Common myeloid progenitor, CD34-positive (primary cell): ENCODE results near the gene LRRC8D.
A peak's percentile ranks its signal among the peaks of the same experiment; 100 is the strongest.

Source experiments
- CTCF ChIA-PET: fragments of 350-600 bp; sonication (Branson Sonifier 250); formaldehyde crosslinking; loops from one replicate; lab custom pipeline; 2021; ENCODE audit warnings: antibody characterized with exemption; lab: Charles Lee
- POLR2A ChIA-PET: fragments of 350-600 bp; sonication (Branson Sonifier 250); formaldehyde crosslinking; loops from one replicate; lab custom pipeline; 2021; ENCODE audit warnings: antibody characterized with exemption; lab: Charles Lee
- DNase-seq, 3 donors: peaks; one replicate each; pipeline versions ENCODE4 v3.0.0 to v3.0.0-alpha.2; 2013
- H3K27ac ChIP-seq, 2 experiments: 1 replicate in 1 of 2; 2 replicates in 1 of 2; pipeline ENCODE4 v1.7.0; 2013; ENCODE audit warnings: inconsistent platforms in 2 of 2, low read length in 2 of 2, mild to moderate bottlenecking in 2 of 2, low read depth in 1 of 2, moderate library complexity in 1 of 2; ENCODE audit not compliant: severe bottlenecking in 2 of 2, insufficient read depth in 1 of 2, poor library complexity in 1 of 2
- H3K27me3 ChIP-seq, 5 experiments: replicated peaks in 2 of 5; 1 replicate in 3 of 5; 2 replicates in 2 of 5; pipeline versions ENCODE4 v1.6.1 to v1.7.0; 2013; ENCODE audit warnings: low read length in 4 of 5, mild to moderate bottlenecking in 2 of 5, moderate library complexity in 2 of 5, inconsistent platforms in 1 of 5; ENCODE audit not compliant: insufficient read depth in 5 of 5, control insufficient read depth in 4 of 5
- H3K36me3 ChIP-seq, 4 experiments: 1 replicate in 2 of 4; 2 replicates in 2 of 4; pipeline versions ENCODE4 v1.6.1 to v1.7.0; 2013; ENCODE audit warnings: low read length in 3 of 4, control low read depth in 1 of 4, mild to moderate bottlenecking in 1 of 4; ENCODE audit not compliant: control insufficient read depth in 4 of 4, insufficient read depth in 4 of 4
- H3K4me1 ChIP-seq, 4 experiments: 1 replicate in 3 of 4; 2 replicates in 1 of 4; pipeline versions ENCODE4 v1.6.1 to v1.7.1; 2013; ENCODE audit warnings: low read length in 3 of 4, mild to moderate bottlenecking in 3 of 4, control low read depth in 1 of 4, inconsistent platforms in 1 of 4, moderate library complexity in 1 of 4; ENCODE audit not compliant: control insufficient read depth in 4 of 4, insufficient read depth in 4 of 4; ENCODE audit errors: control extremely low read depth in 1 of 4
- H3K4me3 ChIP-seq, 7 experiments: 1 replicate in 4 of 7; 2 replicates in 3 of 7; pipeline versions ENCODE4 v1.5.1 to v1.7.0; 2013; ENCODE audit warnings: mild to moderate bottlenecking in 7 of 7, low read length in 6 of 7, moderate library complexity in 6 of 7, inconsistent platforms in 2 of 7, low read depth in 2 of 7, control low read depth in 1 of 7; ENCODE audit not compliant: insufficient read depth in 4 of 7, control insufficient read depth in 1 of 7; ENCODE audit errors: extremely low read depth in 1 of 7
- H3K9me3 ChIP-seq, 5 experiments: 1 replicate in 4 of 5; 2 replicates in 1 of 5; pipeline versions ENCODE4 v1.6.1 to v1.7.1; 2013; ENCODE audit warnings: low read length in 4 of 5, mild to moderate bottlenecking in 2 of 5, inconsistent platforms in 1 of 5, low read depth in 1 of 5, moderate library complexity in 1 of 5; ENCODE audit not compliant: control insufficient read depth in 4 of 5, insufficient read depth in 2 of 5; ENCODE audit errors: control extremely low read depth in 1 of 5
- WGBS: methylation state at CpG from one replicate; pipeline ENCODE4 v1.1.5; 2013; ENCODE audit not compliant: insufficient coverage; 5-methylcytosine and 5-hydroxymethylcytosine counted together

LRRC8D gene

GRCh38 chr1:89942014-89942413 is 121.2 kb downstream of the LRRC8D start:
- peaks cover 0 to 5% (median 2%) of the 10 kb centered on the region in 4 experiments for H3K36me3 ChIP-seq
- CTCF ChIA-PET, result interaction anchor here (1.0 to 1.1 kb wide), 2 partner anchors 24 to 133 kb away, joined by 3 to 4 read pairs; no protein-coding TSS in a partner anchor
- DNase-seq, result no peak
- H3K9me3 ChIP-seq, result no peaks in the 10 kb centered on the region
- POLR2A ChIA-PET, result no interaction called here
- WGBS, result 60% methylated on average over 1 of the region's 2 CpGs
- H3K4me1 ChIP-seq, result peaks cover 0 to 22% (median 21%) of the 10 kb centered on the region in 4 experiments
- no peak overlapping the region for H3K4me3 ChIP-seq
- H3K27me3 ChIP-seq, result no peaks in the 10 kb centered on the region
- no peak overlapping the region for H3K27ac ChIP-seq

- H3K27ac ChIP-seq, result no peak overlapping the region
- peak in 1 of 3 donors; percentile 23 for DNase-seq
- CTCF ChIA-PET, result interaction anchor here (1.3 to 2.0 kb wide), 5 partner anchors 9 to 109 kb away, joined by 3 to 5 read pairs (median 4); no protein-coding TSS in a partner anchor
These were observed 122.2 kb downstream of the LRRC8D start for GRCh38 chr1:89942825-89943658.

GRCh38 chr1:89943846-89944781 is 123.3 kb downstream of the LRRC8D start:
- Histone ChIP-seq H3K4me1 (peaks cover 0 to 17% (median 12%) of the 10 kb centered on the region in 4 experiments), H3K27ac (no peak overlapping the region), H3K9me3 (no peaks in the 10 kb centered on the region), H3K4me3 (no peak overlapping the region), H3K36me3 (peaks cover 0 to 3% (median 0%) of the 10 kb centered on the region in 4 experiments), H3K27me3 (no peaks in the 10 kb centered on the region)
- no peak for DNase-seq
- ChIA-PET CTCF (interaction anchor here (0.7 to 2.0 kb wide), 8 partner anchors 10 to 163 kb away, joined by 3 to 7 read pairs (median 4); no protein-coding TSS in a partner anchor), POLR2A (no interaction called here)
- no CpG with 5 or more reads among the region's 5 CpGs for WGBS

More at GRCh38 chr1:89942825-89943658, 122.2 kb downstream of the LRRC8D start:
- peaks cover 0 to 19% (median 17%) of the 10 kb centered on the region in 4 experiments for H3K4me1 ChIP-seq
- no peak overlapping the region for H3K4me3 ChIP-seq
- H3K27me3 ChIP-seq, result no peaks in the 10 kb centered on the region
- WGBS, result 98% methylated on average over 8 of the region's 8 CpGs
- peaks cover 0 to 4% (median 1%) of the 10 kb centered on the region in 4 experiments for H3K36me3 ChIP-seq
- H3K9me3 ChIP-seq, result no peaks in the 10 kb centered on the region
- POLR2A ChIA-PET, result no interaction called here

- Histone ChIP-seq H3K36me3 (no peaks in the 10 kb centered on the region), H3K27me3 (no peaks in the 10 kb centered on the region), H3K27ac (no peak overlapping the region), H3K4me1 (peaks cover 0 to 12% (median 6%) of the 10 kb centered on the region in 4 experiments), H3K4me3 (no peak overlapping the region), H3K9me3 (no peaks in the 10 kb centered on the region)
- 97% methylated on average over 3 of the region's 5 CpGs for WGBS
- CTCF ChIA-PET, result interaction anchor here (1.1 to 1.5 kb wide), 2 partner anchors 9 to 32 kb away, joined by 3 to 4 read pairs; no protein-coding TSS in a partner anchor
- no peak for DNase-seq
- POLR2A ChIA-PET, result no interaction called here
These were observed 125.1 kb downstream of the LRRC8D start for GRCh38 chr1:89945852-89946476.

- no peaks in the 10 kb centered on the region for H3K9me3 ChIP-seq
- no peaks in the 10 kb centered on the region for H3K27me3 ChIP-seq
- H3K27ac ChIP-seq, result no peak overlapping the region
- no peak overlapping the region for H3K4me3 ChIP-seq
- no peak for DNase-seq
- WGBS, result no CpG with 5 or more reads among the region's 1 CpG
- ChIA-PET CTCF (interaction anchor here (1.1 to 1.5 kb wide), 3 partner anchors 8 to 38 kb away, joined by 3 to 4 read pairs (median 3); no protein-coding TSS in a partner anchor), POLR2A (no interaction called here)
- peaks cover 0 to 7% (median under 1%) of the 10 kb centered on the region in 4 experiments for H3K4me1 ChIP-seq
- H3K36me3 ChIP-seq, result no peaks in the 10 kb centered on the region
These were observed 125.7 kb downstream of the LRRC8D start for GRCh38 chr1:89946532-89946931.

- 100% methylated on average over 4 of the region's 6 CpGs for WGBS
- no peak for DNase-seq
- no peak overlapping the region for H3K27ac ChIP-seq
- no peaks in the 10 kb centered on the region for H3K36me3 ChIP-seq
- no peaks in the 10 kb centered on the region for H3K9me3 ChIP-seq
- peaks cover 4 to 13% (median 9%) of the 10 kb centered on the region in 4 experiments for H3K4me1 ChIP-seq
- no peaks in the 10 kb centered on the region for H3K27me3 ChIP-seq
- H3K4me3 ChIP-seq, result no peak overlapping the region
- CTCF ChIA-PET, result interaction anchor here (1.1 to 1.6 kb wide), 2 partner anchors 89 to 165 kb away, joined by 3 to 5 read pairs; no protein-coding TSS in a partner anchor
- POLR2A ChIA-PET, result no interaction called here
These were observed 128.0 kb downstream of the LRRC8D start for GRCh38 chr1:89948722-89949345.
